ENCODE results near the gene DR1. TPM values are rescaled to one million over a fixed set of nuclear protein-coding genes. Genes with fewer than 3 reads are reported as not detected.

The DR1 gene
- 10 to 100 TPM; 60.7 to 64.9 (median 63.9) TPM for polyA plus RNA-seq (ENCODE audit: insufficient read length in 4 of 4)

DNA sequence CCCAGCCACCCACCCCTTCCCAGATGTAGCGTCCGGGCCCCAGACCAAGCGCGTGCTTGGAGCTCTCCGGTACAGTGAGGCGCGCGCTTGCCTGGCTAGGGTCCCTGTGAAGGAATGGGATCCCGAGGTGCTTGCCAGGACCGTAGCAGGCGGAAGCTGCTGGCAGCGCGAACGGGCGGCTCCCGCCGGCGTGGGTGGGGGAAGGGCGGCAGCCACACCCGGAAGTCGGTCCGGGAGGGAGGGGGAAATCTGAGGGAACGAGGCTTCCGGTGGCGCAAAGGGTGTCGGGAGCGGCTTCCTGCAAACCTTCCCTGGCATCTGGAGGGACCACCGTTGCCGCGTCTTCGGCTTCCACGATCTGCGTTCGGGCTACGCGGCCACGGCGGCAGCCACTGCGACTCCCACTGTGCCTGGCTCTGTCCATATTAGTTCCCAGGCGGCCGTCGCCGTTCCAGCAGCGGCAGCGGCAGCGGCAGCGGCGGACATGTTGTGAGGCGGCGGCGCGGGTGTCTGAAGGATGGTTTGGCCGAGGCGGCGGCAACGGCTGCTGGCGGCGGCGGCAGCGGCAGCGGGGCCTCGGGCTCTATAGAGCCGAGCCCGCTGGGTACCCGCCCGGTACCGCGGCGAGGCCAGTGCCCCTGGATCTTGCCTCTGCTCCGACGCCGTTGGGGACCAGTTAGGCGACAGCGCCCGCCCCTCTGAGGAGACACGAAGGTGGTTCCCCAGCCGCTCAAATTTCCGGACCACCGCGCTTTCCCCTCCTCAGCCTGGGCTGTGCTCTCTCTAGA, at the start of gene DR1:
Gene DR1 (plus strand): TSS at position 275 of the 788 bp plus-strand sequence. CDS start 739 bp downstream, outside the sequence.
- peak; percentile 82 to 89 (median 84) for DNase-seq (ENCODE audit: low read depth in 4 of 4, low spot score in 3 of 4)

DNA sequence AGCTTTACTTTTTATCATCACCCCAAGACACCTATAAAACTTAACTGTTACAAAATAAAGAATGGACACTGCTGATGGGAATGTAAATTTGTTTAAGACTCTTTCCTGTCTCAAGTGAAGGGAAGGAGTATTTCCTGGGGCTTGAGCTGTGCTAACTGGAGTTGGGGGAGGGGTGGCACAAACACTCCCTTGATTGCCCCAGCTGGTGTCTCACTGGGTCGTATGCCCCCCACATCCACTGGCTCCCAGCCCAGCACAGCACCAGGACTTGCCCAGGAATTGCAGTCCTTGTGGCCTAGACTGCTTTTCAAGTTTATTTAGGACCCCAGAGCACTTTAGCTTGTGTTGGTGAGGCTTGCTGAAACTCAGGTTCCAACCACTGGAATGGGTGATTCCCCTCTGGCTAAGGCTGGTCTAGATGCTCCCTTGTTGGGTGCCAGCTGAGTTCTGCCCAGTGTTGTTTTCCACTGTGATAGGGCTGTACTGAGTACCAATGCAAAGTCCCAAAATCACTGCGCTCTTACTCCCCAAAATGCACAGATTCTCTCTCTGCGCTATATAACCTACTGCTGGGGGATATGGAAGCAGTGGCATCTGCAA, 49.1 kb upstream of the DR1 start:
- no peak for DNase-seq (ENCODE audit: low read depth in 4 of 4, low spot score in 3 of 4)

- no peak for DNase-seq (ENCODE audit: low read depth in 4 of 4, low spot score in 3 of 4)
Measured at GRCh38 chr1:93301131-93301530, 44.6 kb upstream of the DR1 start.

GRCh38 chr1:93302078-93302477, 43.6 kb upstream of the DR1 start:
- no peak for DNase-seq (ENCODE audit: low read depth in 4 of 4, low spot score in 3 of 4)

DNA sequence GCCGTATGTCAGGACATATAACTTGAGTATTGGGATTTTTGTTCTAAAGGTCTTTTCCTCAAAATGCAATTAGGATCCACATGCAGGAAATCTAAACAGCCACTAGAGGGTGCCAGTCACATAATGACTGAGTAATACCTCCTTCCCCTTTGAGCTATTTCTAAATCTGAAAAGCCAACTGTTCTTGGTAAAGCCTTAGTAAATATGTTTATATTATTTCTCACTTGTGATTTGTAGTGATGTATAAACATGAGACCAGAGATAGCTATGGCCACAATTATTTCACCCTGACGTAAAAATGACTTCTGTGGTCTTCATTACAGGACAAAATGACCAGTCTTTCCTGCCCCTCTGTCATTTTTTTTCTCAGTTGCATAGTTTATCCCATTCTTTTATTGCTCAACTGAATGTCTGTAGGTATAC, 41.0 kb upstream of the DR1 start:
- DNase-seq (ENCODE audit: low read depth in 4 of 4, low spot score in 3 of 4): peak; percentile 24 to 37 (median 26)

GRCh38 chr1:93306920-93307319, 38.8 kb upstream of the DR1 start:
- no peak for DNase-seq (ENCODE audit: low read depth in 4 of 4, low spot score in 3 of 4)

DNA sequence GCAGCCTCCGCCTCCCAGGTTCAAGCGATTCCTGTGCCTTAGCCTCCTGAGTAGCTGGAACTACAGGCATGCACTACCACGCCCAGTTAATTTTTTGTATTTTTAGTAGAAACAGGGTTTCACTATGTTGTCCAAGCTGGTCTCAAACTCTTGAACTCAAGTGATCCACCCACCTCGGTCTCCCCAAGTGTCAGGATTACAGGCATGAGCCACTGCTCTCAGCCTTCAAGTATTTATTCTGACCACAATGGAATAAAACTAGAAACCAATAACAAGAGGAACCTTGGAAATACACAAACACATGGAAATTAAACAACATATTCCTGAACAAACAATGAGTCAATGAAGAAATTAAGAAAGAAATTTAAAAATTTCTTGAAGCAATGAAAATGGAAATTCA, 32.7 kb upstream of the DR1 start:
- DNase-seq (ENCODE audit: low read depth in 4 of 4, low spot score in 3 of 4): no peak

- DNase-seq (ENCODE audit: low read depth in 4 of 4, low spot score in 3 of 4): no peak
Measured at GRCh38 chr1:93317207-93317606, 28.5 kb upstream of the DR1 start.

- DNase-seq (ENCODE audit: low read depth in 4 of 4, low spot score in 3 of 4): no peak
Measured at GRCh38 chr1:93317943-93318342, 27.8 kb upstream of the DR1 start.

DNA sequence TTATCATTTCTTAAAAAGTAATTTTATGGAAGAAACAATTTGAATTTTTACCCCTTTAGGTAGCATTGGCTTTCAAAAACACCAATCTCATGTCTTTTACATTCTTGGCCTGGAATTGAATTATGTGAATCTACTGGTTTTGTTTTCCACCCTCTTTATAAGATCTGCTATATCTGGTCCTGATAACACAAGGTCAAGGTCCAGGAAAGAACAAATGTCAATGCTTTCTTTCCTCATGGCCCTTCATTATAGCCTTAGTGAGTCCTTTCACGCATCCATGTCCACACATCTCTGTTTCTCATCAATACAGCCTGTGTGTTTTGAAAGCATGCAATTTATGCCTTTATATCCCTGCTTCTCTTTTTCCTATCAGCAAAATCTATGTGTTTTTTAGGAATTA, 24.0 kb upstream of the DR1 start:
- DNase-seq (ENCODE audit: low read depth in 4 of 4, low spot score in 3 of 4): no peak

- no peak for DNase-seq (ENCODE audit: low read depth in 4 of 4, low spot score in 3 of 4)
Measured at GRCh38 chr1:93322349-93322748, 23.4 kb upstream of the DR1 start.

GRCh38 chr1:93323185-93323820, 22.4 kb upstream of the DR1 start:
- DNase-seq (ENCODE audit: low read depth in 4 of 4, low spot score in 3 of 4): no peak

- no peak for DNase-seq (ENCODE audit: low read depth in 4 of 4, low spot score in 3 of 4)
Measured at GRCh38 chr1:93324486-93325464, 20.9 kb upstream of the DR1 start.

DNA sequence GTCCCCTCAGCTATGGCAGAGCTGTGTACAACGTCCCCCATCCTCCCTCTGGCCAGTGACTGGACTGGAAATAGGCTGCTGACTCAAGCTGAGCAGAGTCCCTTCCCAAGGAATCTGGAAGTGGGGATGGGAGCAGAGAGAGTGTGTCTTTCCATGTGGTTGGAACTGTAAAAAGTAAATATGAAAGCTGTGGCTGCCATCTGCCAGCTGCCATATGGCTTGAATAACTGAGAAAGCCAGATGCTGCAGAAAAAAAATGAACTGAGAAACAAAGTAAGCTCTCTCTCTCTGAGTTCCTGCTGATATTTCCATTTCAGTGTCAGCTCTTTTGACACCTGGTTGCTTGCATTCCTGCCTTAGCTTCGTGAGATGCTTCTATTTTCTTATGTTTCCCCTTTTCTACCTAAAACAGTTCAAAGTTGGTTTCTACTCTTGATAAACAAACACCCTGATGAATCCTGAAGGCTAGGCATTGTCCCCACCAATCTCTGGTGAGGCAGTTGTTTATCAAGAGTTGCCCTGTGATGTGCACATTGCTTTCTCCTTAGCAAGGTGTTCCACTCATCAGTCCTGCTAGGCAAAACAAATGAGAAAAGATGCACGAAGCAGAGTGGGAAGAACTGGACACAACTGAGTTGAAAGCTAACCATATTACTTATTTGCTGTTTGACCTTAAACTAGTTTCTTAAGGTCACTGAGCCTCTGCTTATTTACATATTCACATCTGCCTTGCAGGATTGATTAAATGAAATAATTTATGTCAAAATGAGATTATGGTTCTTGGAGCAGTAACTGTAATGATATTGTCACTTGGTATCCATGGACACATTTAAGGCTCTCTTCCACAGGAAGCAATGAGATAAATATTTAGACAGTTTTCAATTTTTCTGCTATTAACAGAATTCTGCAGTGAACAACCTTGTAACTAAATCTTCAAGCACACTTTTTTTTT, 16.6 kb upstream of the DR1 start:
- no peak for DNase-seq (ENCODE audit: low read depth in 4 of 4, low spot score in 3 of 4)

DNA sequence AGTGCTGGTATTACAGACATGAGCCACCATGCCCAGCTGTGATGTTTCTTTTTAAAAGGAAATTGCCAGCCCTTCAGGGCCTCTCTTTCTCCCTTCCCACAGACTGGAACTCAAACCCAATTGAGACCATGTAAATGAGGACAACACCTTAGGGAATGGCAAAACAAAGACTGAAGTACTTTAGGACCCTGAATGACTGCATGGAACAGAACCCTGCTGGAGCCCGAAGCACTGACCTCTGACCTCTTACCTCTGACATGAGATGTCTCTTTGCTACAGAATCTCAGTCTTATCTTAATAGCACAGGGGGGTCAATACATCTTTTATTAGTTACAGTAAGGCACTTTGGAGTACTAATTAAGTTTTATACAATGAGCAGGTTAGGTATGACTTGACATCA, 15.5 kb upstream of the DR1 start:
- no peak for DNase-seq (ENCODE audit: low read depth in 4 of 4, low spot score in 3 of 4)

GRCh38 chr1:93330617-93331016, 15.1 kb upstream of the DR1 start:
- DNase-seq (ENCODE audit: low read depth in 4 of 4, low spot score in 3 of 4): no peak

- no peak for DNase-seq (ENCODE audit: low read depth in 4 of 4, low spot score in 3 of 4)
Measured at GRCh38 chr1:93331412-93331811, 14.3 kb upstream of the DR1 start.

DNA sequence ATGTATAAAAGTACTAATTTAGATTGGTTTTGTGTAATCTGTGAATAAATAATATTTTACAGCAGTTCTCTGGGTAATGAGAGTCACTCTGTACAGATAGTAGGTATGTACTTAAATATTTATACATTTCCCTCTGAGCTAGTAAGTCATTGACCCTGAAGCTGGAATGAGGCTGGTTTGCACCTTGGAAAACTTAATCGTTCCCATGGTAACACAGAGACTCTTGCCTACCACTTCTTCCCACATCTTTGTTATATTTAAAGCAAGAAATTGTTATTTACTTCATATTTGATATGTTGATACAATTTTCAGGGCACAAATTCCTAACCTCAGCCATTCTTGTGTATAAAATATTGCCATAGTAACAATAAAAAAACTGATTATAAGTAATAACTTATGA, 13.3 kb upstream of the DR1 start:
- no peak for DNase-seq (ENCODE audit: low read depth in 4 of 4, low spot score in 3 of 4)

- no peak for DNase-seq (ENCODE audit: low read depth in 4 of 4, low spot score in 3 of 4)
Measured at GRCh38 chr1:93338387-93339146, 7.1 kb upstream of the DR1 start.

Measured in left renal pelvis (tissue), 4 donors.